PFSK-1 (cell line): ENCODE data around the gene TET2.

Experiments
- POLR2AphosphoS5 ChIP-seq: IDR thresholded peaks from 2 replicates; pipeline ENCODE4 v1.6.1; 2012; ENCODE audit warnings: low read depth, mild to moderate bottlenecking, control low read depth, low read length, moderate library complexity
- TF ChIP-seq, protein P1 (sequence below), 2 experiments: IDR thresholded peaks; 2 replicates each; pipeline versions ENCODE4 v1.6.1 to v1.8.0; 2011 to 2012; ENCODE audit warnings: low read depth in 2 of 2, low read length in 2 of 2, control low read depth in 1 of 2, inconsistent platforms in 1 of 2, mild to moderate bottlenecking in 1 of 2, moderate library complexity in 1 of 2; ENCODE audit not compliant: insufficient read depth in 1 of 2

DNA sequence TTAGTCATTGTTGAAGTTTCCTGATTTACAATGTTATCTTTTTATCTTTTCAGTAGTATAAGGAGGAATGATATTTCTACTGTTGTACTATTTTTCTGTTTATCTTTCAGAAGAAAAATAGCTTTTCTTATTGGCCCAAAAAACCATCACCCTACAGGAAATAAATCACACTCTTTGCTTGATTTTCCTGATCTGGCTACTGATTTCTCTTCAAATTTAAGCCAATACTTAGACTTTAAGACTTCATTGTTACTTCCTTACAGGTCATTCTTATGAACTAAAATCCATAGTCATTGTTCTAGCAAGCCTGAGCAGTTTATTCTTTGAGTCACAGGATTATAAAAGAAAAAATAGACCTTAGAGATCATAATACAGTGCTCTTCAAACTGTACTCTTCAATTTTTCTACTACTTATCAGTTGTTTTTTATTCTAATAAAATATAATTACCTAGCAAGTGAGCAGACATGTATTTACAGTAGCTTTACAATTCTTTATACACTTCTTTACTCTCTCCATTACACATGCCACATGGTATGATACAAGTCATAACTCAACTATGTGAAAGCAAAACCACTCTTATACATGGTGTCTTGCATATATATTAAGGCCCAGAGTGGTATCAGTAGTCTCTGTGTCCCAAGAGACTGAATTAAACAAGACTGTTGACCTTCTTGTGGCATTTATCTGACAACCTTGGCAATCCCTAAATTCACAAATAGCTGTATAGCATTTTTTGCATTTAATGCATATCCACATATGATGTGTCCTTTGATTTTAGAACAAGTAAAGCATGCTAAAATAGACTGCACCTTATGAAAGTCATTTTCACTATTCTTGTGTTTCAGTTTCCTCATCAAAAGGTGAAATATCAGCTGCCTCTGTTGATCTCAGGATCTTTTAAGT is 47.9 kb downstream of the TET2 start:
- TF ChIP-seq, protein P1, sequence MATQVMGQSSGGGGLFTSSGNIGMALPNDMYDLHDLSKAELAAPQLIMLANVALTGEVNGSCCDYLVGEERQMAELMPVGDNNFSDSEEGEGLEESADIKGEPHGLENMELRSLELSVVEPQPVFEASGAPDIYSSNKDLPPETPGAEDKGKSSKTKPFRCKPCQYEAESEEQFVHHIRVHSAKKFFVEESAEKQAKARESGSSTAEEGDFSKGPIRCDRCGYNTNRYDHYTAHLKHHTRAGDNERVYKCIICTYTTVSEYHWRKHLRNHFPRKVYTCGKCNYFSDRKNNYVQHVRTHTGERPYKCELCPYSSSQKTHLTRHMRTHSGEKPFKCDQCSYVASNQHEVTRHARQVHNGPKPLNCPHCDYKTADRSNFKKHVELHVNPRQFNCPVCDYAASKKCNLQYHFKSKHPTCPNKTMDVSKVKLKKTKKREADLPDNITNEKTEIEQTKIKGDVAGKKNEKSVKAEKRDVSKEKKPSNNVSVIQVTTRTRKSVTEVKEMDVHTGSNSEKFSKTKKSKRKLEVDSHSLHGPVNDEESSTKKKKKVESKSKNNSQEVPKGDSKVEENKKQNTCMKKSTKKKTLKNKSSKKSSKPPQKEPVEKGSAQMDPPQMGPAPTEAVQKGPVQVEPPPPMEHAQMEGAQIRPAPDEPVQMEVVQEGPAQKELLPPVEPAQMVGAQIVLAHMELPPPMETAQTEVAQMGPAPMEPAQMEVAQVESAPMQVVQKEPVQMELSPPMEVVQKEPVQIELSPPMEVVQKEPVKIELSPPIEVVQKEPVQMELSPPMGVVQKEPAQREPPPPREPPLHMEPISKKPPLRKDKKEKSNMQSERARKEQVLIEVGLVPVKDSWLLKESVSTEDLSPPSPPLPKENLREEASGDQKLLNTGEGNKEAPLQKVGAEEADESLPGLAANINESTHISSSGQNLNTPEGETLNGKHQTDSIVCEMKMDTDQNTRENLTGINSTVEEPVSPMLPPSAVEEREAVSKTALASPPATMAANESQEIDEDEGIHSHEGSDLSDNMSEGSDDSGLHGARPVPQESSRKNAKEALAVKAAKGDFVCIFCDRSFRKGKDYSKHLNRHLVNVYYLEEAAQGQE (IDR thresholded peaks at IDR 0.05; ENCODE audit: insufficient read depth in 1 of 2, low read depth in 2 of 2, low read length in 2 of 2) = no peak
- no peak for TF ChIP-seq POLR2AphosphoS5
